ENCODE data around the gene CLEC4M.

The CLEC4M gene

GRCh38 chr19:7762719-7763293 lies at the start of gene CLEC4M:
Gene CLEC4M (plus strand): TSS chr19:7763243. CDS start chr19:7763267, 24 bp downstream.
- FAIRE-seq (no peak), DNase-seq (ENCODE audit: insufficient read length, low spot score) (no peak)
- no peak for TF ChIP-seq CTCF (IDR thresholded peaks at IDR 0.05; ENCODE audit: insufficient read depth, missing control alignments)

GRCh38 chr19:7715671-7716070 lies 47.4 kb upstream of the CLEC4M start:
- DNase-seq (ENCODE audit: insufficient read length, low spot score) = no peak
- no peak for FAIRE-seq

GRCh38 chr19:7716762-7717161 lies 46.3 kb upstream of the CLEC4M start:
- FAIRE-seq (no peak), DNase-seq (ENCODE audit: insufficient read length, low spot score) (no peak)
- TF ChIP-seq CTCF (IDR thresholded peaks at IDR 0.05; ENCODE audit: insufficient read depth, missing control alignments) = no peak

More at GRCh38 chr19:7715671-7716070, 47.4 kb upstream of the CLEC4M start:
- no peak for TF ChIP-seq CTCF (IDR thresholded peaks at IDR 0.05; ENCODE audit: insufficient read depth, missing control alignments)

- FAIRE-seq (no peak), DNase-seq (ENCODE audit: insufficient read length, low spot score) (no peak)
- no peak for TF ChIP-seq CTCF (IDR thresholded peaks at IDR 0.05; ENCODE audit: insufficient read depth, missing control alignments)
Measured at GRCh38 chr19:7718668-7719067, 44.4 kb upstream of the CLEC4M start.

- TF ChIP-seq CTCF (IDR thresholded peaks at IDR 0.05; ENCODE audit: insufficient read depth, missing control alignments) = no peak
- no peak for DNase-seq (ENCODE audit: insufficient read length, low spot score)
- no peak for FAIRE-seq
Measured at GRCh38 chr19:7720351-7720750, 42.7 kb upstream of the CLEC4M start.

GRCh38 chr19:7722231-7722651 lies 40.8 kb upstream of the CLEC4M start:
- no peak for TF ChIP-seq CTCF (IDR thresholded peaks at IDR 0.05; ENCODE audit: insufficient read depth, missing control alignments)
- DNase-seq (ENCODE audit: insufficient read length, low spot score) (no peak), FAIRE-seq (peak; percentile 78)

GRCh38 chr19:7725791-7726190 lies 37.3 kb upstream of the CLEC4M start:
- no peak for DNase-seq (ENCODE audit: insufficient read length, low spot score)
- no peak for TF ChIP-seq CTCF (IDR thresholded peaks at IDR 0.05; ENCODE audit: insufficient read depth, missing control alignments)
- no peak for FAIRE-seq
